Lung (tissue), 12 donors: ENCODE data around the gene ASAP3. TPM values are rescaled to one million over a fixed set of nuclear protein-coding genes. Genes with fewer than 3 reads are reported as not detected.
"Not testable (repeated sequence)": the region's sequence is repeated elsewhere in the genome, so short reads cannot be mapped to it uniquely, and the experiment has no call there.

ENCODE experiments used
- ATAC-seq: fragments of 200-7000 bp; cut with Tn5 transposase; one replicate; pipeline ENCODE4 v1.9.1; 2020; ENCODE audit warnings: moderate number of reproducible peaks; ENCODE audit not compliant: insufficient read depth, low FRiP score
- DNase-seq, 3 donors: peaks; one replicate each; pipeline ENCODE4 v3.0.0-alpha.2; 2013 to 2017
- H3K27ac ChIP-seq, 2 donors: one replicate each; pipeline ENCODE4 v1.5.1; 2013; ENCODE audit warnings: mild to moderate bottlenecking in 2 of 2, moderate library complexity in 2 of 2, control low read depth in 1 of 2, inconsistent platforms in 1 of 2, low read depth in 1 of 2, low read length in 1 of 2
- H3K27me3 ChIP-seq, 3 donors: one replicate each; pipeline ENCODE4 v1.5.1; 2013; ENCODE audit warnings: low read length in 2 of 3; ENCODE audit not compliant: control insufficient read depth in 3 of 3, insufficient read depth in 3 of 3
- H3K36me3 ChIP-seq, 4 donors: one replicate each; pipeline ENCODE4 v1.5.1; 2013; ENCODE audit warnings: low read length in 4 of 4, mild to moderate bottlenecking in 1 of 4, moderate library complexity in 1 of 4; ENCODE audit not compliant: control insufficient read depth in 4 of 4, insufficient read depth in 4 of 4
- H3K4me1 ChIP-seq, 5 donors: one replicate each; pipeline ENCODE4 v1.5.1; 2013; ENCODE audit warnings: low read length in 5 of 5, mild to moderate bottlenecking in 2 of 5, moderate library complexity in 1 of 5; ENCODE audit not compliant: control insufficient read depth in 5 of 5, insufficient read depth in 5 of 5
- H3K4me3 ChIP-seq: one replicate; pipeline ENCODE4 v1.5.1; 2013; ENCODE audit warnings: mild to moderate bottlenecking, control low read depth, moderate library complexity
- H3K9ac ChIP-seq, 2 donors: one replicate each; pipeline ENCODE4 v1.5.1; 2013; ENCODE audit warnings: low read length in 2 of 2, control low read depth in 1 of 2; ENCODE audit not compliant: insufficient read depth in 1 of 2
- H3K9me3 ChIP-seq, 4 donors: one replicate each; pipeline ENCODE4 v1.5.1; 2013; ENCODE audit warnings: low read length in 3 of 4, mild to moderate bottlenecking in 1 of 4, moderate library complexity in 1 of 4; ENCODE audit not compliant: control insufficient read depth in 4 of 4, insufficient read depth in 3 of 4
- WGBS, 2 donors: extraction: QIAGEN DNeasy Blood & Tissue Kit; methylation state at CpG; one replicate each; pipeline ENCODE4 v1.1.7; 2013; 5-methylcytosine and 5-hydroxymethylcytosine counted together
- polyA plus RNA-seq, 2 donors: library from polyadenylated mRNA; stranded (reverse); fragments of 200-250 nt; gene quantifications; one replicate each; pipeline ENCODE4 v1.2.1, GENCODE V29; 2013
- total RNA-seq, 2 donors: library from RNA; depleted of rRNA in 1 of 2; stranded (reverse); fragments of >200 nt in 1 of 2; gene quantifications; one replicate each; pipeline ENCODE4 v1.2.1, GENCODE V29; 2014 to 2021
- TF ChIP-seq, protein P1 (sequence below): IDR thresholded peaks from 2 replicates; pipeline ENCODE4 v1.5.1; 2012; ENCODE audit warnings: mild to moderate bottlenecking; ENCODE audit errors: control extremely low read depth, extremely low read depth
- donor health status: control.
- donor health status: control.
- donor health status: Bipolar disorder and iron deficiency.
- donor health status: healthy.
- donor health status: DM: yes; HTN: yes; CAD: no.

Gene ASAP3
- total and polyA plus RNA-seq, 4 donors, result 16.9 to 38.1 (median 30.0) TPM

GRCh38 chr1:23383577-23384311 is 100.2 kb downstream of the ASAP3 start:
- WGBS, 2 donors, result 67 to 71% methylated on average over 8 of the region's 8 CpGs
- peaks cover 0 to 5% (median under 1%) of the 10 kb centered on the region in 4 donors for H3K36me3 ChIP-seq

DNA sequence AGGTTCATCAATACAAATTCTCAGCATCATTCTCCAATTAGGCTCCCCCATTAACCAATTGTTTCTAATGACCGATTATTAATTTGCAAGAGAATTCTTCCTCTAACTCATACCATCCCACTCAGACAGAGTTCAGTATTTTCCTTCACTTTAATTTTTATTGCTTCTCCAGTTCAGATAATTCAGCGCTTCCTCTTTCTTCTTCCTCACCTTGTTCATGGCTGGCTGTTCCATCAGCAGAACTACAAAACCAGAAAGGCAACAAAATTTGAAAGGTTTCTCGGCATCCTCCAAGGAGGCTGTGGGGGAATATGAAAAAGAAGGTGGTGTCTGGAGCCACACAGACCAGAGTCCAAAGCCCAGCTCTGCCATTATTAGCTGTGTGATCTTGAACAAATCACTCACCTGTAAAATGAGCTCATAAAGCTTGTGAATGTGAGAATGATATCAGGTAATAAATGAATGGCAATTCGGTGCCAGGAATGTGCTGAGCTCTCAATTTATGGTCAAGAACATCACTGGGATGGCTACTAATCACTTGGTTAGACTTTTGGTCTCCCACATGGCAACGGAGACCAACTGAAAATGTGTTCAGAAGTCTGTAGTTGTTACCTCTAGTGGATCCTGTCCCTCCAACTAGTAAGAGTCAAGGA is 102.6 kb downstream of the ASAP3 start:
- H3K9ac ChIP-seq, result no peak overlapping the region
- H3K36me3 ChIP-seq, result peaks cover 0 to 5% (median under 1%) of the 10 kb centered on the region in 4 donors
- H3K9me3 ChIP-seq, result no peaks in the 10 kb centered on the region
- WGBS, 2 donors, result 84 to 90% methylated on average over 5 of the region's 5 CpGs
- ATAC-seq (no peak), DNase-seq (no peak)
- TF ChIP-seq, protein P1, sequence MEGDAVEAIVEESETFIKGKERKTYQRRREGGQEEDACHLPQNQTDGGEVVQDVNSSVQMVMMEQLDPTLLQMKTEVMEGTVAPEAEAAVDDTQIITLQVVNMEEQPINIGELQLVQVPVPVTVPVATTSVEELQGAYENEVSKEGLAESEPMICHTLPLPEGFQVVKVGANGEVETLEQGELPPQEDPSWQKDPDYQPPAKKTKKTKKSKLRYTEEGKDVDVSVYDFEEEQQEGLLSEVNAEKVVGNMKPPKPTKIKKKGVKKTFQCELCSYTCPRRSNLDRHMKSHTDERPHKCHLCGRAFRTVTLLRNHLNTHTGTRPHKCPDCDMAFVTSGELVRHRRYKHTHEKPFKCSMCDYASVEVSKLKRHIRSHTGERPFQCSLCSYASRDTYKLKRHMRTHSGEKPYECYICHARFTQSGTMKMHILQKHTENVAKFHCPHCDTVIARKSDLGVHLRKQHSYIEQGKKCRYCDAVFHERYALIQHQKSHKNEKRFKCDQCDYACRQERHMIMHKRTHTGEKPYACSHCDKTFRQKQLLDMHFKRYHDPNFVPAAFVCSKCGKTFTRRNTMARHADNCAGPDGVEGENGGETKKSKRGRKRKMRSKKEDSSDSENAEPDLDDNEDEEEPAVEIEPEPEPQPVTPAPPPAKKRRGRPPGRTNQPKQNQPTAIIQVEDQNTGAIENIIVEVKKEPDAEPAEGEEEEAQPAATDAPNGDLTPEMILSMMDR, result no peak
- H3K4me3 ChIP-seq, result no peak overlapping the region
- H3K27me3 ChIP-seq, result peaks cover 0 to 3% (median 0%) of the 10 kb centered on the region in 3 donors
- peaks cover 0 to 11% (median 0%) of the 10 kb centered on the region in 5 donors for H3K4me1 ChIP-seq
- no peak overlapping the region for H3K27ac ChIP-seq

More at GRCh38 chr1:23383577-23384311, 100.2 kb downstream of the ASAP3 start:
- no peak overlapping the region for H3K4me3 ChIP-seq
- ATAC-seq (no peak), DNase-seq (no peak)
- peaks cover 0 to 5% (median 0%) of the 10 kb centered on the region in 5 donors for H3K4me1 ChIP-seq
- H3K9me3 ChIP-seq, result no peaks in the 10 kb centered on the region
- H3K9ac ChIP-seq, result no peak overlapping the region
- H3K27me3 ChIP-seq, result peaks cover 0 to 3% (median 0%) of the 10 kb centered on the region in 3 donors
- H3K27ac ChIP-seq, result peak overlapping the region in 1 of 2 donors; percentile 56
- TF ChIP-seq, protein P1, result no peak

DNA sequence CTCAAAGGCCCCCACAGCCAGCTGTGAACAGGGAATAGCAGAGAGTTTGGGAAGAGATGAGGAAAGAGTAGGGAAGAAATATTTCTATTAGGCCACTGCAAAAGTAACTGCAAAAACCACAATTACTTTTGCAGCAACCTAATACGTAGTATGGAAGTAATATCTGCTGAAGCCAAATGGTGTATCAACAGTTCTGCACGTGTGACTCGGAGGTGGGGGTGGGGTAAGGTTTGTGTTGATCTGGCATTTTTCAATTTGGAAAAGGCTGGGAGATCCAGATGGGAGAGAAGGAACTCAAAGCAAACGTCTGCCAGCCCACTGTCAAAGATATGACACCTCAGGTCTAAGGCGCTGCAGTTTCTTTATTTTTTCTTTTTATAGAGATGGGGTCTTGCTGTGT is 103.3 kb downstream of the ASAP3 start:
- no peak overlapping the region for H3K4me3 ChIP-seq
- DNase-seq, result no peak
- peaks cover 0 to 11% (median 0%) of the 10 kb centered on the region in 5 donors for H3K4me1 ChIP-seq
- TF ChIP-seq, protein P1, result no peak
- WGBS, 2 donors, result 61 to 63% methylated on average over 5 of the region's 5 CpGs
- H3K27me3 ChIP-seq, result peaks cover 0 to under 1% (median 0%) of the 10 kb centered on the region in 3 donors
- H3K9ac ChIP-seq, result no peak overlapping the region
- ATAC-seq, result no peak
- no peak overlapping the region for H3K27ac ChIP-seq
- H3K9me3 ChIP-seq, result no peaks in the 10 kb centered on the region
- peaks cover 0 to 5% (median under 1%) of the 10 kb centered on the region in 4 donors for H3K36me3 ChIP-seq

GRCh38 chr1:23380236-23380635 is 103.7 kb downstream of the ASAP3 start:
- H3K27me3 ChIP-seq, H3K4me3 ChIP-seq, DNase-seq, H3K36me3 ChIP-seq, H3K9ac ChIP-seq, H3K27ac ChIP-seq, H3K9me3 ChIP-seq, ATAC-seq: not testable (repeated sequence)
- H3K4me1 ChIP-seq, result peaks cover 0 to 11% (median 0%) of the 10 kb centered on the region in 5 donors
- 68 to 82% methylated on average over 4 of the region's 4 CpGs for WGBS, 2 donors
